ENCODE measurements around the gene ANKRD29.

ANKRD29 gene

GRCh38 chr18:23683671-23684070 is 21.0 kb upstream of the ANKRD29 start:
- DNase-seq, result no peak

- no peak for DNase-seq
Observed at GRCh38 chr18:23683155-23683554, 20.4 kb upstream of the ANKRD29 start.

GRCh38 chr18:23682472-23682871 is 19.8 kb upstream of the ANKRD29 start:
- no peak for DNase-seq

GRCh38 chr18:23682045-23682444 is 19.3 kb upstream of the ANKRD29 start:
- no peak for DNase-seq

- no peak for DNase-seq
Observed at GRCh38 chr18:23675896-23676295, 13.2 kb upstream of the ANKRD29 start.

- no peak for DNase-seq
Observed at GRCh38 chr18:23675236-23675635, 12.5 kb upstream of the ANKRD29 start.

- no peak for DNase-seq
Observed at GRCh38 chr18:23673725-23674124, 11.0 kb upstream of the ANKRD29 start.

- no peak for DNase-seq
Observed at GRCh38 chr18:23671564-23671963, 8.9 kb upstream of the ANKRD29 start.

GRCh38 chr18:23669804-23670405 is 7.2 kb upstream of the ANKRD29 start:
- no peak for DNase-seq

- no peak for DNase-seq
Observed at GRCh38 chr18:23669202-23669766, 6.6 kb upstream of the ANKRD29 start.

- no peak for DNase-seq
Observed at GRCh38 chr18:23668731-23669130, 6.0 kb upstream of the ANKRD29 start.

GRCh38 chr18:23667114-23667513 is 4.4 kb upstream of the ANKRD29 start:
- DNase-seq, result no peak

GRCh38 chr18:23664674-23665073 is 2.0 kb upstream of the ANKRD29 start:
- DNase-seq, result no peak

- DNase-seq, result peak; percentile 4
Observed at GRCh38 chr18:23661735-23662308, 889 bp downstream of the ANKRD29 start.

GRCh38 chr18:23658285-23658684 is 4.4 kb downstream of the ANKRD29 start:
- DNase-seq, result no peak

GRCh38 chr18:23652232-23652631 is 10.5 kb downstream of the ANKRD29 start:
- no peak for DNase-seq

- no peak for DNase-seq
Observed at GRCh38 chr18:23650968-23651927, 11.5 kb downstream of the ANKRD29 start.

- no peak for DNase-seq
Observed at GRCh38 chr18:23648940-23649607, 13.6 kb downstream of the ANKRD29 start.

GRCh38 chr18:23648456-23648855 is 14.3 kb downstream of the ANKRD29 start:
- no peak for DNase-seq

GRCh38 chr18:23646282-23646681 is 16.4 kb downstream of the ANKRD29 start:
- DNase-seq, result no peak

GRCh38 chr18:23645568-23646175 is 17.0 kb downstream of the ANKRD29 start:
- no peak for DNase-seq

- no peak for DNase-seq
Observed at GRCh38 chr18:23643815-23644490, 18.8 kb downstream of the ANKRD29 start.

Data from CD4-positive, alpha-beta T cell treated with Interleukin-10 for 1 hour (primary cell).